NCI-H2196 (cell line): ENCODE data around the gene OR2AG1.
"Not testable (repeated sequence)": the region's sequence is repeated elsewhere in the genome, so short reads cannot be mapped to it uniquely, and the experiment has no call there.

ENCODE experiments used
- DNase-seq: peaks from one replicate; lab custom pipeline; 2025; ENCODE audit not compliant: unreplicated experiment; lab: John Stamatoyannopoulos, UW

The OR2AG1 gene

DNA sequence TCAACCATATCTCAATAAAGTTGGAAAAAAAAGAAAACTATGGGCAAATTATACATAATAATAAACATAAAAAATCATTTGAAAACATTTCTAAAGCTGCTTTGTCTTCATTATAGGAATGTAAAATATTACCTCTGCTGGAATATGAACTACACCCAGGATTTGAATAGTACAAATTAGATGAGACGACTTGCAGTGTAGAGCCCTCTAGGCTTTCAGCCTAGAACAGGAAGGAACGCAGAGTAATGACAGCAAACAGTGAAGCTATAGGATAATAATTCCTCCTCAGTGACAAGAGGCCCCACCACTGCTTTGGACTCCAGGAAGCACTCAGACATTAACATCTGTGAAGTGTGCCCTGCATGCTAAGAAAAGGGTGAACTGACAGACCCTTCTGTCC lies 7.7 kb downstream of the OR2AG1 start:
- DNase-seq: no peak

DNA sequence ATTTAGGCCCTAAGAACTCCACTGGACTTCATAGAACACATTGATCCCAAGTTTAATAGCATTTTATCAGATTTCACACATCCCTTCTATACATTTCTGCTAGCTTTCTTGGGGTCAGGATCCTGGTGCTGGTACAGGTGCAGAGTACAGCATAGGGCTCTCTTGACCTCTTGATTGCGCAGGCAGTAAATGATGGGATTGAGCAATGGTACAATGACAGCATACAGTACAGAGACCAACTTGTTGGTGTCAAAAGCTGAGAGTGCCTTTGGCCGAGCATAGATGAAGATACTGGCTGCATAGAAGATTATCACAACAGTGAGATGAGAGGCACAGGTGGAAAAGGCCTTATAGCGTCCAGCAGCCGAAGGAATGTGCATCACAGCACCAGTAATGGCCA lies 11.8 kb downstream of the OR2AG1 start:
- DNase-seq: no peak

DNA sequence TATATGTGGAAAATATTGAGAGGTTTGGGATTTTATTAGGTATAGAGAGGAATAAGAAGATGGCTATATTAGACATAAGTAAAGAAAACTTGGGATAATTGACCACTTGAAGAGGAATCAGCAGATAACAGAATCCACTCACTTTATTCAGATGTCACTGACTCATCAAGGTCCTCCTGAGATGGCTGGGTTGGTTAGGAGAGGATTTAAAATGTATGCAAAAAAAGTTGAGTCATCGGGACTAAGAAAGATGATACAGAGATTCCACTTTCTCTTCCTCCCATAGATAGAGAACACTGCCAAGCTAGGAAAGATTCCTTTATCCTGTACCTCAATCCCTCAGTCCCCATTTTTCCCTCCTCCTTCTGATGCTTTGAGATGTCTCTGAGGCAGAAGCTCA lies 16.6 kb downstream of the OR2AG1 start, which contains the start of gene OR6A2:
Gene OR6A2, minus strand, starts transcription at position 288 of the 400 bp plus-strand sequence. CDS start 3,981 bp downstream, outside the sequence.
- no peak for DNase-seq

DNA sequence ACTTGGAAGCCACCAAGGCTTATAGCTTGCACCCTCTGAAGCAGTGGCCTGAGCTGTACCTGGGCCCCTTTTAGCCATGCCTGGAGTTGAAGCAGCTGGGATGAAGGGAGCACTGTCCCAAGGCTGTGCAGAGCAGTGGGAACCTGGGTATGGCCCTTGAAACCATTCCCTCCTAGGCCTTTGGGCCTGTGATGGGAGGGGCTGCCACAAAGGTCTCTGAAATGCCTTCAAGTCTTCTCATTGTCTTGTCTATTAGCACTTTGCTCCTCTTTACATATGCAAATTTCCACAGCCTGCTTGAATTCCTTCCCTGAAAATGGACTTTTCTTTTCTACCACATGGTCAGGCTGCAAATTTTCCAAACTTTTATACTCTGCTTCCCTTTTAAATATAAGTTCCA lies 18.3 kb downstream of the OR2AG1 start:
- DNase-seq: not testable (repeated sequence)

DNA sequence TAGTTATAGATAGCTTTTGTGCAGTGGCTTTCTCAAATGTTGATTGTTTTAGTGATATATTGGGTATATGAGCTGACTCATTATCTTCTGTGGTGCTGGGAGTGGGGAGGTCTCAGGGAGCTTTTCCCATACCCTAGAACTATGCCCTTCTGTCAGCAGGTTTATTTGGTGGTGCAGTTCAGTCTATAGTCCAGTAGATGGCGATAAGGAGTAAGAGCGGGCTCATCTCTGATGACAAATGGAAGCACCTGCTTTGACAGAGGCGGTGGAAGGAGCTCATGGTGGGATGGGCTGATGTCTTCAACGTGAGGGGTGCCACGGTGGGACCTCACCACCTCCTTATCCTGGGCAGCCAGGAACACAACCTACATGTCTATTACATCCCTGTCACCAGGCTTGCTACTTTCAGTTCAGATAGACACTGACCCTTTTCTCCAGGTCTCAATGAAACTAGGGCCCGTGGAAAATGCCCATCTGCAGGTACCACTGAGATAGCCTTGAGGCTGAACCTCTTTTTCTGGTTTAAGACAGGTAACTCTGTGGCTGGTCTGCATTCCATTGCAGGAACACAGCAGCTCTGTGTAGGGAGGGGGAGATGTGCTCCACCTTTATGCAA lies 29.7 kb downstream of the OR2AG1 start:
- DNase-seq: peak; percentile 34

DNA sequence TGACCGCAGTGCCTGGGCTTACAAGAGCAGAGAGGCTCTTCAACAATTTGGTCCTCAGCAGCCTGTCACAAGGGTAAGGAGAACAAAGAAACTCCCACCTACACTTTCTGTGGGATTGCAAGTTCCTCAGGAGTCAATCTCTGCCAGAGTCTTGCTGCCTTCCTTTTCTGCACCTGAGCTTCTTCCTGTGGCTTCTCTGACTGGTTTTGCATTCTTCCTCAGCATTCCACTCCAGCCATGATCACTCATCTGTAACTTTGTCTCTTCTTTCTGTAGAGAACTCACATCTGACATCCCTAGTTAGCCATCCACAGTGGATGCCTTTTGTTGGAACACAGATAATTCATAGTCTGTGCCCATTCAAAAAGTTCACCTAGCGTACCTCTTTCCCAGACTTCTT lies 30.8 kb downstream of the OR2AG1 start:
- DNase-seq: no peak

DNA sequence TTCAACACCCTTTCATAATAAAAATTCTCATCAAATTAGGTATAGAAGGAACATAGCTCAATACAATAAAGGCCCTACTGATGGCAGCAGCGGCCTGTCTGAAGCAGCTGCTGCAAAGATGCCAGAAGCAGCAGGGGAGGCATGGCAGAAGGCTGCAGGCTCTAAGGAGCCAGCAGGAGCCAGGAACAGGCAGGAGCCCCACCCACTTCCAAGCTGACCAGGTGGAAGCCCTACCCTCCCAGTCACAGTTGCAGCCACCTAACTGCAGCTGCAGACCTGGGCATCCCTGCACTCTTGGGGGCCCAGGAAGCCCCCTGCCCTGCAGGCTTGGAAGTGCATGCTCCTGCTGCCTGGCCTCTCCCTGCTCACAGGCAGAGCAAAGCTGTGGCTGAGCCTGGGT lies 34.9 kb downstream of the OR2AG1 start:
- no peak for DNase-seq

DNA sequence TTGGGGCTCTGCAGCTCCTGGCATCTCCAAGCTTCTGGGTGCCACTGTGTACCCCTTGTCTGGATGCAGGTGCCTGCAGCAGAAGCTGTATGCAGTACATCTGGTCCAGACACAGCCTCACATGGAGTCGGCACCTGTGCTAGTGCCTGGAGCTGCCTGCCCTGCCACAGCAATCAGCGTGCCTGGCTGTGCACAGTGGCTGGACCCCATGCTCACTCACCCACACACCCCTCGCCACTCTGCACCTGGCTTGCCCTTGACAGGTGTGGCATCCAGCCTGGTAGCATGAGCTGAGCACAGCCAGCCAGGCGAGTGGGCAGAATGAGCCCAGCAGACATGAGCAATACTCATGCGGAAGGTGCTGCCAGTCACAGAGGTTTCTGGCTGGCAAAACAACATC lies 36.1 kb downstream of the OR2AG1 start:
- no peak for DNase-seq

DNA sequence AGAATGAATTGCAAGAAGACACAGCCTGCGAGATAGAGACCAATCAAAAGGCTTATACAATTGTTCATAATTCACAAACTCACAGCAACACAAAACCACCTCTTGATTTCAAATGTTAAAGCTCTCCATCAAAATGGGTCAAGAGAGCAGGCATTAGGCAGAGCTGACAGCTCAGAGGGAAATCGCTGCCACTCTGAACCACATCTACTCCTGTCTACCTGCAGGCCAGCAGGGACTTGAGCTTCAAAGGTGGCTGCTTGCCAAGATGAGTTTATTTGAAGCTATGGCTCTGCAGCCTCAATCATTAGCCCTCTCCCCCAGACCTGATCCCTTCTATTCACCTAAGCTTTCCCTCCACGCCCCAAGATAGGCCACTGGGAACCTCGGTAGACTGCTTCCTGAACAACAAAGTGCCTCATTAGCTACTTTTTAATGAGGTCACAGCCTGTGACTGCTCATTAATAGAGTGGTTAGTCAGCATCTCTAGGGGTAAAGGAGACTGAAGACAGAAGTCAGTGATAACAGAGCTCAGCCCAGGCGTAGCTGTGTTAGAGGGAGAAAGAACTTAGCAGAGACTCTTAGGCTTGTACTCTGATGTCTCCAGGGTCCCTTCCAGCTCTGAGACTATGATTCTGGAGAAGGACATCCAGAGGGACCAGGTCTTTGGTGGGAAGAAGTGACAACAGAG lies 41.5 kb downstream of the OR2AG1 start:
- DNase-seq: no peak

DNA sequence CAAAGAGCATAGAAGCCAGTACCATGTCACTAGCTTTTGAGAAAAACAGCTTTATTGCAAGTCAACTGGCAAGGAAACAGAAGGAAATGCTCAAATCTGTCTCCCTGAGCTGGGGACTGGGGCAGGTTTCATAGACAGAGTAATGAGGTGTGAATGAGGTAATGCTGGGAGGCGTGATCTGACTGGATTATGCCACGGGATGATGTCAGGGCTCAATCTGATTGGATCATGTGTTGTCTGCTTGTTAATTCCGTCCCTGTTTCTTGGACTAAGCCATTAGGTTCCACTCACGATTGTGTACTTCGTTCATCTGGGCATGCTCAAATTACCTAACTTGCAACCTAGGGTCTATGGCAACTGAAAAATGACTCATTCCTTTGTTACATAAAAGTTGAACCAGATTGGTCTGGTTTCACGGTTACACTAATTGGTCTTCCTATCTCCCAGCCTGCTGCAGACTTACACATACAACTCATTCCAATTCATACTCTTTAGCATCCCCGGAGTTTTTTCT lies 42.5 kb downstream of the OR2AG1 start:
- no peak for DNase-seq

DNA sequence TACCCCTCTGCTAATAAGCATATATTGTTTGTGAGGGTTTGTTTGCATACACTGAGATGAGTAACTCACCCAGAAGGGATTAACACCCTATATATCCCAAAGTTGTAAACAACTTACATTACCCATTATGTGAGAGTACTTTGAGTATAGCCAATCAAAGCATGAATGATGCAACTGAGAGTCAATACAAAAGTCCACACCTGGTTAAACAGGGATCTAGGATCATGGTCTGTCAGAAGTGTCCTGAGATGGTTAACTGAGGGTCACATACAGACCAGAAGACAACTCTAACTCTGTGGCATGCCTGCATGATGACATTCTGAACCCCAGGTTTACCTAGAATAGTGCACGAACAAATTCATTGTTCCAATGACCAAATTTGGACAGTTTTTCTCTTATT lies 45.3 kb downstream of the OR2AG1 start:
- no peak for DNase-seq

DNA sequence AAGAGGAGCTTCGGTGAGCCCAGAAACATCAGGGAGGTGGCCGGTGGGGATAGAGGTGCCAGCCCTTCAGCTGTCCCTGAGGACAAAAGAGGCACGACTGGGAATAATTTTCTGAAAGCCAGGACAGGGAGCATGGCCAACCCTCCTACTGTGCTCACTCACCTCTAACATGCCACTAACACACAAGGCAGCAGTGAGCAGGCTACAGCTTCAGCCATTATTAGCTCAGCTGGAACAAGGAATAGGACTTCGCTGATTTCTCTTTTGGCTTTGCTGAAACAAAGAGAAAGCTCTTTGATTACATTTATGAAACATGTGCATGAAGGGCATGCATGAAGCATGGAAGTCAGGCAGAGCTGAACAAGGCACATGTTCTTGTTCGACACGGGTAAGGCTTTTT lies 50.5 kb downstream of the OR2AG1 start:
- no peak for DNase-seq

DNA sequence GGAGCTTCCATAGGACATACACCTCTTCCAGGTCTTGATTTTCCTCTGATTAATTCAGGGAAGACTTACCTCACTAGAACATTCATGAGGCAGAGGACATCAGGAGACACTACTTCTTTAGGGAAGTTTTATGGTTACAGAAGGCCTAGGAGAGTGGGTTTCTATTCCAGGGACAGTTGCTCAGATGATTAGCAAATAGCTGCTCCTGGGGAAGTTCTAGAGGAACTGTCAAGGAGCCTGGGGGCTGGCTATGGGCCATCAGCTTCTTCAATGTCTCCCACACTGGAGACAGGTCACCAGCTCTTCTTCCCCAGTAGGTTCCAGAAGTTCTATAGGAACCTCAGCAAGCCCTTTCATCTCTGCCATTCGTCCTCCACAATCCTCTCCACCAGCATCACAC lies 51.2 kb downstream of the OR2AG1 start:
- no peak for DNase-seq
